Ovary (tissue), 3 donors: ENCODE measurements around the gene HOXB8.

Experiments
- CTCF ChIP-seq, 3 donors: fragments of 450-650 bp in 2 of 3; fragments of 200-600 bp in 1 of 3; IDR thresholded peaks; one replicate each; pipeline versions ENCODE4 v1.5.1 to v1.8.0; 2016 to 2022; ENCODE audit warnings: antibody characterized with exemption in 3 of 3, mild to moderate bottlenecking in 1 of 3
- POLR2A ChIP-seq: fragments of 450-650 bp; IDR thresholded peaks from one replicate; pipeline ENCODE4 v1.6.1; 2017; ENCODE audit warnings: antibody characterized with exemption, mild to moderate bottlenecking, moderate library complexity
- donor health status: DM: no; HTN: no; CAD: no.

- TF ChIP-seq CTCF (IDR thresholded peaks at IDR 0.05) (no peak), POLR2A (no peak)
Measured at GRCh38 chr17:48611213-48611612, 3.9 kb downstream of the HOXB8 start.
